Activated effector memory CD4-positive, alpha-beta T cell treated with anti-CD3 and anti-CD28 coated beads, Interleukin-2, amount 50 U/mL, for 16 hours (primary cell): ENCODE results near the gene ANKRD20A1.
"Not testable (repeated sequence)": the region's sequence is repeated elsewhere in the genome, so short reads cannot be mapped to it uniquely, and the experiment has no call there.

Experiments
- DNase-seq: peaks from one replicate; pipeline ENCODE4 v3.0.0-alpha.2; 2020

The ANKRD20A1 gene

GRCh38 chr9:67858871-67859270 lies at the start of gene ANKRD20A1:
Gene ANKRD20A1, plus strand, starts transcription at chr9:67858931. Its CDS starts 496 bp downstream, at chr9:67859427.
- DNase-seq, result not testable (repeated sequence)

GRCh38 chr9:67832088-67832487 lies 26.6 kb upstream of the ANKRD20A1 start:
- DNase-seq, result not testable (repeated sequence)
